GM12891 (cell line): ENCODE measurements around the gene ASB16.

Experiments used
- PAX5 ChIP-seq: IDR thresholded peaks from 2 replicates; pipeline ENCODE4 v1.6.1; 2011; ENCODE audit warnings: low read length, moderate library complexity, mild to moderate bottlenecking; ENCODE audit not compliant: insufficient read depth, severe bottlenecking
- POLR2A ChIP-seq: IDR thresholded peaks from 2 replicates; pipeline ENCODE4 v1.6.1; 2011; ENCODE audit warnings: low read depth, low read length, control low read depth
- POLR2AphosphoS5 ChIP-seq: IDR thresholded peaks from 2 replicates; pipeline ENCODE4 v1.6.1; 2011; ENCODE audit warnings: low read depth, low read length, control low read depth
- POU2F2 ChIP-seq: IDR thresholded peaks from 2 replicates; pipeline ENCODE4 v1.6.1; 2011; ENCODE audit warnings: low read depth, mild to moderate bottlenecking, control low read depth, low read length, moderate library complexity
- SPI1 ChIP-seq: IDR thresholded peaks from 2 replicates; pipeline ENCODE4 v1.6.1; 2011; ENCODE audit warnings: low read depth, low read length, control low read depth
- TAF1 ChIP-seq: IDR thresholded peaks from 2 replicates; pipeline ENCODE4 v1.6.1; 2011; ENCODE audit warnings: low read depth, low read length, control low read depth

- TF ChIP-seq POLR2A (no peak), TAF1 (no peak), POLR2AphosphoS5 (no peak), POU2F2 (no peak), PAX5 (no peak), SPI1 (no peak)
These were observed 3.2 kb upstream of the ASB16 start for GRCh38 chr17:44167181-44167861.
